Measurements from ENCODE around the gene CHD9NB.

CHD9NB gene

GRCh38 chr16:53031323-53031942 is 21.3 kb downstream of the CHD9NB start:
- DNase-seq (ENCODE audit: low read depth in 2 of 2): no peak

GRCh38 chr16:53029971-53030370 is 22.7 kb downstream of the CHD9NB start:
- DNase-seq (ENCODE audit: low read depth in 2 of 2): no peak

GRCh38 chr16:53024045-53024444 is 28.7 kb downstream of the CHD9NB start:
- DNase-seq (ENCODE audit: low read depth in 2 of 2): no peak

GRCh38 chr16:53022374-53022773 is 30.3 kb downstream of the CHD9NB start:
- peak in 1 of 2 experiments; percentile 2 for DNase-seq (ENCODE audit: low read depth in 2 of 2)

GRCh38 chr16:53018834-53019416 is 33.8 kb downstream of the CHD9NB start:
- DNase-seq (ENCODE audit: low read depth in 2 of 2): no peak

- no peak for DNase-seq (ENCODE audit: low read depth in 2 of 2)
These were observed 38.4 kb downstream of the CHD9NB start for GRCh38 chr16:53014287-53014686.

- no peak for DNase-seq (ENCODE audit: low read depth in 2 of 2)
These were observed 45.6 kb downstream of the CHD9NB start for GRCh38 chr16:53007095-53007494.

GRCh38 chr16:52997922-52998321 is 54.8 kb downstream of the CHD9NB start:
- no peak for DNase-seq (ENCODE audit: low read depth in 2 of 2)

- no peak for DNase-seq (ENCODE audit: low read depth in 2 of 2)
These were observed 57.8 kb downstream of the CHD9NB start for GRCh38 chr16:52994942-52995341.

GRCh38 chr16:52993179-52993578 is 59.5 kb downstream of the CHD9NB start:
- no peak for DNase-seq (ENCODE audit: low read depth in 2 of 2)

- no peak for DNase-seq (ENCODE audit: low read depth in 2 of 2)
These were observed 61.1 kb downstream of the CHD9NB start for GRCh38 chr16:52991572-52991971.
